A549 (cell line): ENCODE measurements around the gene BNIP5.

Experiments
- CBX2 ChIP-seq: fragments of 200-600 bp; sonication (generic); IDR thresholded peaks from 2 replicates; pipeline ENCODE4 v1.6.1; 2016; ENCODE audit warnings: low read depth, mild to moderate bottlenecking, borderline replicate concordance
- CTCF ChIP-seq: fragments of >200 bp; sonication (Bioruptor Twin); formaldehyde crosslinking; IDR thresholded peaks from 3 replicates; pipeline ENCODE4 v1.5.1; 2016
- EP300 ChIP-seq, 2 experiments: fragments of >200 bp; sonication (Bioruptor Twin); formaldehyde crosslinking; IDR thresholded peaks; 2 replicates in 1 of 2; 3 replicates in 1 of 2; pipeline ENCODE4 v1.6.1; 2016 to 2017
- POLR2A ChIP-seq: IDR thresholded peaks from 2 replicates; pipeline ENCODE4 v1.6.1; 2012; ENCODE audit warnings: mild to moderate bottlenecking, low read length
- RFX5 ChIP-seq: fragments of 450-650 bp; IDR thresholded peaks from 2 replicates; pipeline ENCODE4 v1.7.1; 2014; ENCODE audit warnings: antibody characterized with exemption, mild to moderate bottlenecking, moderate library complexity

- no peak for TF ChIP-seq RFX5
- no peak for TF ChIP-seq CTCF
- no peak for TF ChIP-seq POLR2A
- no peak for TF ChIP-seq CBX2
- TF ChIP-seq EP300 (IDR thresholded peaks at IDR 0.05), result no peak
Measured at GRCh38 chr6:36357872-36358225, 21.2 kb upstream of the BNIP5 start.
